Gastroesophageal sphincter (tissue), 4 donors: ENCODE data around the gene ICA1. TPM values are rescaled to one million over a fixed set of nuclear protein-coding genes. Genes with fewer than 3 reads are reported as not detected.

ENCODE experiments used
- ATAC-seq: fragments of 150-250 bp; one replicate; pipeline ENCODE4 v1.9.1; 2016; ENCODE audit warnings: mild to moderate bottlenecking, moderate library complexity
- H3K27ac ChIP-seq, 4 donors: fragments of 200-600 bp; sonication (generic) in 3 of 4; 1 replicate in 3 of 4; 2 replicates in 1 of 4; pipeline ENCODE4 v1.5.1; 2016 to 2019
- H3K27me3 ChIP-seq: fragments of 200-600 bp; sonication (generic); one replicate; pipeline ENCODE4 v1.5.1; 2019
- H3K36me3 ChIP-seq, 2 donors: fragments of 200-600 bp; sonication (generic); one replicate each; pipeline ENCODE4 v1.5.1; 2019; ENCODE audit warnings: control low read depth in 1 of 2
- H3K4me1 ChIP-seq, 3 donors: fragments of 200-600 bp; sonication (generic); 1 replicate in 2 of 3; 2 replicates in 1 of 3; pipeline ENCODE4 v1.5.1; 2016 to 2019; ENCODE audit warnings: control low read depth in 2 of 3
- H3K4me3 ChIP-seq, 2 donors: fragments of 200-600 bp; sonication (generic); one replicate each; pipeline ENCODE4 v1.5.1; 2019; ENCODE audit warnings: mild to moderate bottlenecking in 1 of 2, moderate library complexity in 1 of 2
- H3K9me3 ChIP-seq, 3 donors: fragments of 200-600 bp; sonication (generic); one replicate each; pipeline ENCODE4 v1.5.1; 2017 to 2019; ENCODE audit warnings: control low read depth in 2 of 3
- EP300 ChIP-seq: sonication (generic); formaldehyde crosslinking; IDR thresholded peaks from one replicate; pipeline ENCODE4 v1.6.1; 2017; ENCODE audit warnings: antibody characterized with exemption, mild to moderate bottlenecking
- POLR2A ChIP-seq, 2 donors: fragments of 450-650 bp; IDR thresholded peaks; one replicate each; pipeline ENCODE4 v1.6.1; 2017; ENCODE audit warnings: antibody characterized with exemption in 2 of 2, mild to moderate bottlenecking in 2 of 2, moderate library complexity in 1 of 2
- POLR2AphosphoS5 ChIP-seq: sonication (generic); formaldehyde crosslinking; IDR thresholded peaks from one replicate; pipeline ENCODE4 v1.6.1; 2017; ENCODE audit warnings: antibody characterized with exemption
- WGBS, 2 donors: methylation state at CpG; one replicate each; pipeline ENCODE4 v1.1.5; 2018; ENCODE audit warnings: low coverage in 1 of 2; 5-methylcytosine and 5-hydroxymethylcytosine counted together
- total RNA-seq, 4 donors: library from RNA; depleted of rRNA; stranded (reverse); fragments of >200 nt; gene quantifications; one replicate each; pipeline ENCODE4 v1.1.0, GENCODE V29; 2016
- TF ChIP-seq, protein P1 (sequence below), 4 experiments: fragments of 200-600 bp in 2 of 4; fragments of 450-650 bp in 2 of 4; sonication (generic) in 1 of 4; IDR thresholded peaks; one replicate each; pipeline ENCODE4 v1.5.1; 2017 to 2019; ENCODE audit warnings: antibody characterized with exemption in 4 of 4, mild to moderate bottlenecking in 2 of 4, moderate library complexity in 2 of 4

ICA1 gene
- total RNA-seq, 4 donors from 2014 or later = 6.6 to 11.7 (median 8.2) TPM

DNA sequence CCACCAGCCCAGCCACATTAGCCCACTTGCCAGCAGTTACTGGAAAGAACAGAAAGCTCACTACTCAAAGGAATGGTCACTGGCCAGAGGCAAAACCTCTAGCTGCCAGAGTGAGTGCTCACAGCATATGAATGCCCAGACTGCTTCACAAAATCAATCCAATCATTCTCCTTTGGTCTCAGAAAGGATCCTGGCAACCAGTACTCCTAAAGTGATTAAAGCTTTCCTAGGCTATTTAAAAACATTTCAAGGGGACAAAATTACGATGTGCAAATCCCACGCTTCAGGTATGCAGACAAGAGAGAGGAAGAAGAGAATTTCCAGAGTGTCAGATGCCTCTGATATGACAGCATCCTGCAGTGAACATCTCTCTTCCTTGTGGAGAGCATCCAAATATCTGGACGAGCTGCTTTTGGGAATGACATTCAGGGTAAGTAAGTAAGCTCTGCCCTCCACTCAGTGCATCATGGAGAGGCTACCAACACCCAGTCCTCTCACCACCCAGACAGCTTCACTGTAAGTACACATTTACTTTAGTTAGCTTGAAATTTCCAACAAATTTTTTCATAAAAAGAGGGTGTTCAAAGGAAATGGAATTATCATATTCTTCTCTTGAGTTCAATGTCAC, 25.1 kb downstream of the ICA1 start:
- no peak for TF ChIP-seq POLR2AphosphoS5
- TF ChIP-seq, protein P1, sequence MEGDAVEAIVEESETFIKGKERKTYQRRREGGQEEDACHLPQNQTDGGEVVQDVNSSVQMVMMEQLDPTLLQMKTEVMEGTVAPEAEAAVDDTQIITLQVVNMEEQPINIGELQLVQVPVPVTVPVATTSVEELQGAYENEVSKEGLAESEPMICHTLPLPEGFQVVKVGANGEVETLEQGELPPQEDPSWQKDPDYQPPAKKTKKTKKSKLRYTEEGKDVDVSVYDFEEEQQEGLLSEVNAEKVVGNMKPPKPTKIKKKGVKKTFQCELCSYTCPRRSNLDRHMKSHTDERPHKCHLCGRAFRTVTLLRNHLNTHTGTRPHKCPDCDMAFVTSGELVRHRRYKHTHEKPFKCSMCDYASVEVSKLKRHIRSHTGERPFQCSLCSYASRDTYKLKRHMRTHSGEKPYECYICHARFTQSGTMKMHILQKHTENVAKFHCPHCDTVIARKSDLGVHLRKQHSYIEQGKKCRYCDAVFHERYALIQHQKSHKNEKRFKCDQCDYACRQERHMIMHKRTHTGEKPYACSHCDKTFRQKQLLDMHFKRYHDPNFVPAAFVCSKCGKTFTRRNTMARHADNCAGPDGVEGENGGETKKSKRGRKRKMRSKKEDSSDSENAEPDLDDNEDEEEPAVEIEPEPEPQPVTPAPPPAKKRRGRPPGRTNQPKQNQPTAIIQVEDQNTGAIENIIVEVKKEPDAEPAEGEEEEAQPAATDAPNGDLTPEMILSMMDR (IDR thresholded peaks at IDR 0.05) = no peak
- TF ChIP-seq EP300 = no peak
- TF ChIP-seq POLR2A (IDR thresholded peaks at IDR 0.05) = no peak
- no peak for ATAC-seq
- 48 to 73% methylated on average over 2 to 3 of the region's 3 CpGs for WGBS, 2 donors
- H3K27me3 ChIP-seq = peaks cover 10% of the 10 kb centered on the region
- H3K4me3 ChIP-seq = no peak overlapping the region
- no peaks in the 10 kb centered on the region for H3K36me3 ChIP-seq
- no peaks in the 10 kb centered on the region for H3K4me1 ChIP-seq
- no peak overlapping the region for H3K27ac ChIP-seq
- no peaks in the 10 kb centered on the region for H3K9me3 ChIP-seq

DNA sequence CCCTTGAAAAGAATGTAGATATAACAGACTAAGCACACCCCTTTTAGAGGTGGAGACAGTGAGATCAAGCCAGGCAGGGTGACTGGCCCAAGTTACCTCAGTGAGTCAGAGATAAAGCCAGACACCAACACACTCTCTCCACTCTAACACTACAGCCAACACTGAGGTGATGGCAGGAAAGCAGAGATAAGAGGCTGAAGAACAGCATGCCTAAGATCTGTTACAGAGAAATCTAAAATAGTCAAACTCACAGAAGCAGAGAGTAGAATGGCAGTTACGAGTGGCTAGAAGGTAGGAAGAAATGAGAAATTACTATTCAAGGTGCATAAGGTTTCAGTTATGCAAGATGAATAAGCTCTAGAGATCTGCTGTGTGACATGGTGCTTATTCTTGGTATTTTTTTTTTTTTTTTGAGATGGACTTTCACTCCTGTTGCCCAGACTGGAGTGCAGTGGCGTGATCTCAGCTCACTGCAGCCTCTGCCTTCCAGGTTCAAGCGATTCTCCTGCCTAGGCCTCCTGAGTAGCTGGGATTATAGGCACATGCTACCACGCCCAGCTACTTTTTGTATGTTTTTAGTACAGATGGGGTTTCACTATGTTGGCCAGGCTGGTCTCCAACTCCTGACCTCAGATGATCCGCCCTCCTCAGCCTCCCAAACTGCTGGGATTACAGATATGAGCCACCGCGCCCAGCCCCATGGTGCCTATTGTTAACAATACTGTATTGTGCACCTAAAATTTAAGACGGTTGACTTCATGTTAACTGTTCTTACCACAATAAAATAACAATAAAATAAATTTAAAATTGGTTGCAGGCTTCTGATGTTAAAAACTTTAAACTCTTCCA, 28.7 kb downstream of the ICA1 start:
- no peaks in the 10 kb centered on the region for H3K4me1 ChIP-seq
- no peak overlapping the region for H3K27ac ChIP-seq
- H3K4me3 ChIP-seq = no peak overlapping the region
- no peaks in the 10 kb centered on the region for H3K9me3 ChIP-seq
- WGBS, 2 donors = 90 to 95% methylated on average over 5 to 8 of the region's 8 CpGs
- TF ChIP-seq POLR2A (IDR thresholded peaks at IDR 0.05) (no peak), POLR2AphosphoS5 (no peak), EP300 (no peak)
- TF ChIP-seq, protein P1 (IDR thresholded peaks at IDR 0.05) = no peak
- no peak for ATAC-seq
- H3K36me3 ChIP-seq = no peaks in the 10 kb centered on the region
- H3K27me3 ChIP-seq = no peaks in the 10 kb centered on the region

DNA sequence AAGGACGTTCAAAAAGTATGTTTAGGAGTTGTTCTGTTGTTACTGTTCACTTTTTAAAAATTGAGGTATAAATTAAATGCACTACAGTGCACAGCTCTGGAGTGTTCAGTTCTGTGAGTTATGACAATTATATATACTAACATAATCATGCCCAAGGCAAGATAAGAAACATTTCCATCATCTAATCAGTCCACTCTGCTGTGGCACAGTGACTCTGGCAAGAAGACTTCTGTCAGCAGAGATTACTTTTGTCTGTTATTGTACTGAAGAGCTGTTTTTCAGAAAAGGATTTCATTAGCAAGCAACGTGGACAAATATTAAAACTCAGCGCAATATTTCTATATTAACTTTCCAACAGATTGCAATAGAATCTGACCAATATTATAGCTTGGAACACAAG, 32.0 kb downstream of the ICA1 start:
- TF ChIP-seq POLR2A (IDR thresholded peaks at IDR 0.05) (no peak), EP300 (no peak), POLR2AphosphoS5 (no peak)
- TF ChIP-seq, protein P1 (IDR thresholded peaks at IDR 0.05) = no peak
- no peak for ATAC-seq
- WGBS, 2 donors = 48 to 56% methylated on average over 3 of the region's 3 CpGs

DNA sequence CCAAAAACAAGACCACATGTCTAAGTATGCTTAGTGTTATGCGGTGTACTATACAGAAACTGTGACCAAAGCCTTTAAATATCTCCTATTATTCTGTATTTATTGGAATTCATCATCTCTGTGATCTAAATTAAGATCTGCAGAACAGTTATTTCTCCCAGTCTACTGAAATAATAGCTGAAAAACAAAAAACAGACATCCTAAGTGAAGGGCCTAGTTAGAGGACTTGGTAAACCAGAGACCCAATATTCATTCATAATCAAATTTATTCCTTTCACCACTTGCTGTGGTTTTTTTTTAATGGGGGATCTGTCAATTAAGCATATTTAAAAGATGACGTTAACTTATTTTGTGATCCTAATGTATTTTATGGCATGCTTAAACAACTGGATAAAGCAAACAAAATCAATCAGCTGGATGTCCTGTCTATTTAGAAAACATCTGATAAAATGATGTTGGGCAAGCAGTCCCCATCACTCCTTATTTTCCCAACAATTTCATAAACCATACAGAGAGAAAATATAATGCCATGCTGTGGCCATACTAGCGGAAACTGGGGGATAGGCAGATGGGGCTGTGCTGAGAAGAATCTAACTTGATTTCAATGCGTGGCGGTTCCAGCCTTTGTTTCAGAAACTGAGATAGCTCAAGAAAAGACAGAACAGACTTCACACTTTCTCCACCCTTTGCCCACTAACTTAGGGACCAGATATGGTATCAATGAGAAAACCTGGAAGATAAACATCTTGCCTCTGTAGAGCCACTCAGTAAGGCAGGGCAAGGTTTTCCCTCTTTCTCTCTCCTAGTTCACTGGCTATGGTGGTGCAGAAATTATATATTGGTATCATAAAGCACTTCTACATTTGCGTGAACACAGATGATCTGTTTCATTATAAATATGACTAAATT, 32.9 kb downstream of the ICA1 start:
- WGBS, 2 donors = 83 to 89% methylated on average over 6 of the region's 6 CpGs
- Histone ChIP-seq H3K27me3 (no peaks in the 10 kb centered on the region), H3K4me3 (no peak overlapping the region), H3K9me3 (no peaks in the 10 kb centered on the region), H3K4me1 (no peaks in the 10 kb centered on the region), H3K36me3 (no peaks in the 10 kb centered on the region), H3K27ac (no peak overlapping the region)
- TF ChIP-seq, protein P1 (IDR thresholded peaks at IDR 0.05) = no peak
- TF ChIP-seq POLR2A (IDR thresholded peaks at IDR 0.05) = no peak
- TF ChIP-seq POLR2AphosphoS5 = no peak
- TF ChIP-seq EP300 = no peak
- no peak for ATAC-seq

More for the DNA sequence above, 32.0 kb downstream of the ICA1 start:
- H3K9me3 ChIP-seq = no peaks in the 10 kb centered on the region
- no peaks in the 10 kb centered on the region for H3K36me3 ChIP-seq
- no peak overlapping the region for H3K4me3 ChIP-seq
- H3K27ac ChIP-seq = no peak overlapping the region
- no peaks in the 10 kb centered on the region for H3K4me1 ChIP-seq
- no peaks in the 10 kb centered on the region for H3K27me3 ChIP-seq
